GM19324 (cell line): Measurements from ENCODE around the gene VWA5B1.

ENCODE experiments used
- ATAC-seq: cut with Tn5 transposase; IDR thresholded peaks from one replicate; pipeline ENCODE4 v1.9.1; 2021; ENCODE audit warnings: mild to moderate bottlenecking, moderate library complexity; ENCODE audit not compliant: unreplicated experiment, low FRiP score

The VWA5B1 gene

GRCh38 chr1:20359451-20360330 lies 69.0 kb downstream of the VWA5B1 start:
- ATAC-seq: no peak

DNA sequence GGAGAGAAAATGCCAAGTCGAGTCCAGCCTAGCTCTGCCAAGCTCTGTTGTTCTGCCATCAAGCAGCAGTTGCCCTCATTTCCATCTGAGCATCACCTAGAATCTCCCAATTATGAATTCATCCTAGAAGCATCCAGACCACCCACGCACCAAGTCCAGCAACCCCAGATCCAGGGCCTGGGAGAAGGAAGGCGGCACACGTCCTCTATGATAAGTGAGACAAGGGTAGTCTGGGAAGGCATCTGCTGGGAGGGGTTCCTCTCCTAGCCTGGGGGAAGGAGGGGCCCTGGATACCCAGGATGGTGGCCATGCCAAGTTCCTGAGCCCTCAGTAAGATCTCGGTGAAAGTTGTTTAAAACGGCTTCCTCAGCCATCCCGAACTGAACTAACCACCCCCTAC lies 70.7 kb downstream of the VWA5B1 start:
- no peak for ATAC-seq

- no peak for ATAC-seq
Observed at GRCh38 chr1:20361805-20362381, 71.2 kb downstream of the VWA5B1 start.

- ATAC-seq: no peak
Observed at GRCh38 chr1:20362856-20363255, 72.2 kb downstream of the VWA5B1 start.

- ATAC-seq: no peak
Observed at GRCh38 chr1:20365421-20366055, 74.9 kb downstream of the VWA5B1 start.

DNA sequence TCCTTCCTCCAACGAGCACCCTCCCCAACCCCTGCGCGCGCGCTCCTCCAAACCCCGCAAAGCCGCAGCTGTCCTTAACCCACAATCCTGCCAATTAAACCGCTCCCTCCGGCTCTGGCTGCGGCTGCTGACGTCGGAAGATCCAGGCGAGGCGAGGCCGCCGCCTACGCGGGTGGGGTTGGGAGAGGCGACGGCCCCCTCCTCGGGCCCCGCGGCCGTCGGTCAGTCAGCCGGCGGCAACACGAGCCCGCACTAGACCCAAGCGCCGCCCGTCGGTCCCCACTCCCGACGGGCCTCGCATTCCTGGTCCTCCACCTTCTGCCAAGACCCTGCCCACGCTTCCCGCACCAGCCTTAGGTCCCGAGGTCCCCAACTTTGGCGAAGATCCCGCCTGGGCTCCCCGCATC lies 75.4 kb downstream of the VWA5B1 start:
- ATAC-seq: no peak

GRCh38 chr1:20366463-20367115 lies 75.9 kb downstream of the VWA5B1 start:
- no peak for ATAC-seq

- ATAC-seq: no peak
Observed at GRCh38 chr1:20367116-20367585, 76.5 kb downstream of the VWA5B1 start.

- no peak for ATAC-seq
Observed at GRCh38 chr1:20367626-20368025, 77.0 kb downstream of the VWA5B1 start.

GRCh38 chr1:20368866-20369470 lies 78.3 kb downstream of the VWA5B1 start:
- no peak for ATAC-seq

DNA sequence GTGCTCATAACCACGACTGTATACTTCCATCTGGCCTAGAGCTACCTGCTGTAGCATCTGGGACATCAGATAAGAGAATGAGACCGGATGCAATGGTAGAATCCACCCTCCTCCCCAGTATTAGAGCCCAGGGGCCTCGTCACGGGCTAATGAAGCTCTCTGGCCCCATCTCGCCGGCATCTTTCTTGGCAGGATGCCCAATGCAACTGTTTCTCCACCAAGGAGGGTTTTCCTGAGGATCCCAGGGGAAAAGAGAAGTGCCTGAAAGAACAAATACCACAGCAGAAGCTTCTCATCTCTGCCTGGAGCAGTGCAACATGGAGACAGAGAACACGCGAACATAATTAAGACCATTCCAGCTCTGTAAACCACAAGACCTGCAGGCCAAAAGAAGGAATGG lies 80.0 kb downstream of the VWA5B1 start:
- no peak for ATAC-seq

- ATAC-seq: no peak
Observed at GRCh38 chr1:20371411-20371810, 80.7 kb downstream of the VWA5B1 start.

- ATAC-seq: no peak
Observed at GRCh38 chr1:20371883-20372282, 81.2 kb downstream of the VWA5B1 start.

DNA sequence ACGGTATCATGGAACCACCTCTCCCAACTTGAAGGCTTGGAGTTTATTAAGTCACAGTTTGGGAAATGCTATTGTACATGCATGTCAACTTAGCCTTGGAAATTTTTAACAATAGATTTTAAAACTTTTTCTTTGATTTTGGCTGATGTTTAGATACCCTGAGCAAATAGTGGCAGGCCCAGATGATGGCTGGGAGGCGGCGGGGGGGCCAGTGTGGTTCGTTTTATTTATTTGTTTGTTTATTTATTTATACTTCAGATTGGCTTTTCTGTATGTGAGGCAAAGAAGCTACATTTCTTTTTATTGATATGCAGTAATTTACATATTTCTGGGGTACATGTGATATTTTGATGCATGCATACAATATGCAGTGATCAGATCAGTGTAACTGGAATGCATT lies 82.0 kb downstream of the VWA5B1 start:
- no peak for ATAC-seq

- ATAC-seq: no peak
Observed at GRCh38 chr1:20373286-20373685, 82.6 kb downstream of the VWA5B1 start.

- ATAC-seq: no peak
Observed at GRCh38 chr1:20373764-20374163, 83.1 kb downstream of the VWA5B1 start.

DNA sequence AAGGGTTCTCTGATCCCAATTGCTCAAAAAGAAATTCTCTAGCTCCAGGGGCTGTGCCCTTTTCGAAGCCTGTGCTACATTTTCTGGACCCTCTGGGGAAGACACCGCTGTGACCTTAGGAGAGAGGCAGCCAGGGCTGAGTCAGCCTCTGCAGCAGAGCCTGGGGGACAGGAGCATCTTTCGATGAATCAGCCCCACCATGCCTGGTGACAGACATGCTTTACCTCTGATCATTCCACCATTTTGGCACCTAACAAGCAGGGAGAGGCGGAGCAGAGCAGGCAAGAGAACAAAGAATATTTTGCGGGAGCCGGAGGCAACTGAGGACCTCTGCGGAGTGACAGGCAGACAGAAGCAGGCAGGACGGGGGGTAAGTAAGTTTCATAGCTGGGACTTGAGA lies 84.9 kb downstream of the VWA5B1 start:
- ATAC-seq: no peak

DNA sequence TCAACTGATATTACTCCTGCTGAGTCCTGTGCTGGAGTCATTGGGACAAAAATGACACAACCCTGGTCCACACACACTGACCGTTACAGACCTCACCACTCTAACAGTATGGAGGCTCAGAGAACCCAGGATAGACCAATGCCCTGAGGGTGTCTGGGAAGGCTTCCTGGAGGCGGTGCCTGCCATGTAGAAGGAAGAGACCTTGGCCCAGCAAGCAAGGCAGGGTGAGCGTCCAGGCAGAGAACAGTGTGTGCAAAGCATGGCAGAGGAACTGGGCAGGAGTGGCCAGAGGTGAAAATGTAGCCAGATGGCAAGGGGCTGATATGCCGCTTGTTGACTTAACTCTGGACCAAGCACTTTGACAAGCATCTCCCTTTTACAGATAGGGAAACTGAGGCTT lies 85.5 kb downstream of the VWA5B1 start:
- ATAC-seq: no peak

DNA sequence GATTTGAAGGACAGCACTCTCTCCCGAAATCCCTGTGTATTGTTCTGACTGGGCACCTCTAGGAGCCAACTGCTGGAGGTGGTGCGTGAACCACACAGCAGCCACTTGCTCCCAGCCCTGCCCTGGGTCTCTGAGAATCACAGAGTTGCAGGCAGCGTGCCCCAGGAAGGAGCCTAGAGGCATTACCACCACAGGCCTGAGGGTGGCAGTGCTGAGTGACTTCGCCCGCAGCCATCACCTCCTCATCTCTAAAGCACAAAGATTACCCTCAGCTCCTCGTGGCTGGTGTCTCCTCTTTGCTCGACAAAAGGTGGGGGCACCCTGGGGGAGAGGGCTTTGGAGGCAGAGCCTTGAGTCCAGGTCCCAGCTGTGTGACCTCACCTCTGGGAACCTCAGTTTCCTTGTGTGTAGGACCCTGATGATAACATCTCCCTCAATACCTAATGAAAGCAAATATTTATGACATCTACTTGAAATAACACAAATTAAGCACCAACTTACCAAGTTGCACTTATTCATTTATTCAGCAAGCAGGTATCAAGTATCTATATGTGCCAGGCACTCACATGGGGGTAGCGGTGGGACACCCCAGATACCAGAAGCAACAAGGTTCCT lies 86.3 kb downstream of the VWA5B1 start:
- no peak for ATAC-seq
